SK-N-SH treated with all-trans-retinoic acid at 6 μM for 48 hours (cell line): Measurements from ENCODE around the gene KRT82.

Source experiments
- ATAC-seq: fragments of 200-7000 bp; cut with Tn5 transposase; 3 replicates; pipeline ENCODE4 v1.9.1; 2020; ENCODE audit warnings: mild to moderate bottlenecking, moderate library complexity
- BACH2 ChIP-seq: fragments of 250-450 bp; sonication (Bioruptor Pico); IDR thresholded peaks from 2 replicates; pipeline ENCODE4 v1.9.0; 2021; ENCODE audit warnings: mild to moderate bottlenecking, borderline replicate concordance
- CSDC2 ChIP-seq: fragments of 250-450 bp; sonication (Bioruptor Pico); IDR thresholded peaks from 2 replicates; pipeline ENCODE4 v1.5.0; 2020; ENCODE audit warnings: mild to moderate bottlenecking, moderate library complexity
- ESRRG ChIP-seq: fragments of 250-450 bp; sonication (Bioruptor Pico); IDR thresholded peaks from 2 replicates; pipeline ENCODE4 v1.6.1; 2021; ENCODE audit warnings: mild to moderate bottlenecking
- GLIS3 ChIP-seq: fragments of 250-450 bp; sonication (Bioruptor Pico); IDR thresholded peaks from 2 replicates; pipeline ENCODE4 v1.5.0; 2020; ENCODE audit warnings: mild to moderate bottlenecking, moderate library complexity
- ISL1 ChIP-seq: fragments of 250-450 bp; sonication (Bioruptor Pico); IDR thresholded peaks from 2 replicates; pipeline ENCODE4 v2.1.2; 2022; ENCODE audit warnings: mild to moderate bottlenecking, moderate library complexity
- OSR1 ChIP-seq: fragments of 250-450 bp; sonication (Bioruptor Pico); IDR thresholded peaks from 2 replicates; pipeline ENCODE4 v1.8.0; 2022; ENCODE audit warnings: moderate library complexity, mild to moderate bottlenecking, inconsistent platforms
- PPARA ChIP-seq: fragments of 250-450 bp; sonication (Bioruptor Pico); IDR thresholded peaks from 2 replicates; pipeline ENCODE4 v1.5.0; 2020; ENCODE audit warnings: mild to moderate bottlenecking, borderline replicate concordance
- RARB ChIP-seq: fragments of 250-450 bp; sonication (Bioruptor Pico); IDR thresholded peaks from 2 replicates; pipeline ENCODE4 v1.8.0; 2021; ENCODE audit warnings: mild to moderate bottlenecking, moderate library complexity
- SNAI2 ChIP-seq: fragments of 250-450 bp; sonication (Bioruptor Pico); IDR thresholded peaks from 2 replicates; pipeline ENCODE4 v1.5.0; 2020; ENCODE audit warnings: mild to moderate bottlenecking, moderate library complexity
- TCF4 ChIP-seq: fragments of 250-450 bp; sonication (Bioruptor Pico); IDR thresholded peaks from 2 replicates; pipeline ENCODE4 v1.8.0; 2021; ENCODE audit warnings: mild to moderate bottlenecking, moderate library complexity, borderline replicate concordance
- TOX ChIP-seq: fragments of 250-450 bp; sonication (Bioruptor Pico); IDR thresholded peaks from 2 replicates; pipeline ENCODE4 v1.8.0; 2021; ENCODE audit warnings: mild to moderate bottlenecking, moderate library complexity, borderline replicate concordance
- TSHZ2 ChIP-seq: fragments of 250-450 bp; sonication (Bioruptor Pico); IDR thresholded peaks from 2 replicates; pipeline ENCODE4 v1.5.0; 2020; ENCODE audit warnings: mild to moderate bottlenecking, moderate library complexity
- ZC3H10 ChIP-seq: fragments of 250-450 bp; sonication (Bioruptor Pico); IDR thresholded peaks from 2 replicates; pipeline ENCODE4 v1.5.1; 2021; ENCODE audit warnings: mild to moderate bottlenecking, moderate library complexity
- ZFP30 ChIP-seq: fragments of 450-650 bp; formaldehyde crosslinking; IDR thresholded peaks from 2 replicates; pipeline ENCODE4 v1.5.0; 2022; ENCODE audit warnings: mild to moderate bottlenecking, moderate library complexity
- ZNF565 ChIP-seq: fragments of 450-650 bp; formaldehyde crosslinking; conservative IDR thresholded peaks from 2 replicates; pipeline ENCODE4 v1.5.0; 2020; ENCODE audit warnings: low read depth, mild to moderate bottlenecking, moderate library complexity
- ZNF70 ChIP-seq: fragments of 450-650 bp; formaldehyde crosslinking; IDR thresholded peaks from 2 replicates; pipeline ENCODE4 v1.5.0; 2020; ENCODE audit warnings: mild to moderate bottlenecking, moderate library complexity
- ZNF8 ChIP-seq: fragments of 450-650 bp; formaldehyde crosslinking; IDR thresholded peaks from 2 replicates; pipeline ENCODE4 v1.5.0; 2020; ENCODE audit warnings: mild to moderate bottlenecking, moderate library complexity
- TF ChIP-seq, protein P1 (sequence below): fragments of 250-450 bp; sonication (Bioruptor Pico); IDR thresholded peaks from 2 replicates; pipeline ENCODE4 v1.8.0; 2020; ENCODE audit warnings: mild to moderate bottlenecking, moderate library complexity, borderline replicate concordance
- TF ChIP-seq, protein P2 (sequence below): fragments of 250-450 bp; sonication (Bioruptor Pico); IDR thresholded peaks from 2 replicates; pipeline ENCODE4 v1.5.1; 2020; ENCODE audit warnings: low read depth, mild to moderate bottlenecking, moderate library complexity
- TF ChIP-seq, protein P3 (sequence below): fragments of 250-450 bp; sonication (Bioruptor Pico); IDR thresholded peaks from 2 replicates; pipeline ENCODE4 v1.5.1; 2021; ENCODE audit warnings: mild to moderate bottlenecking, moderate library complexity
- TF ChIP-seq, protein P4 (sequence below): fragments of 250-450 bp; sonication (Bioruptor Pico); IDR thresholded peaks from 2 replicates; pipeline ENCODE4 v1.8.0; 2021; ENCODE audit warnings: low read depth, mild to moderate bottlenecking, moderate library complexity, borderline replicate concordance

Gene KRT82

DNA sequence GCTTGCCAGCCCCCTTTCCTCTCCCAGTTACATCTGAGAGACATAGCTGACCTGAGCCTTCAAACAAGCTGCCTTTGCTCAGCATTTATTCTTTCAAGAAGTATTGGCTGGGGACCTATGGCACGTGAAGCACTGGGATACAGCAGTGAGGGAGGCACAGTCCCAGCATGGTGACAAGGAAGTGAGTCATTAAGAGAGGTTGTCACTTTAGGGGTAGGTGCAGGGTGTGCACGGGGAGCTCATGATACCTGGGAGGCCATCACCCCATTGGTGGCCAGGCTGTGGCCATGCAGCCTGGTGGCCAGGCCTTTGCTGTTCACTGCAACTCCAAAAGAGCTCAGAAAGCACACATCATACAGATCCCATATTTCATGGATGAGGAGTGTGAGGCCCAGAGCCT lies 33.7 kb upstream of the KRT82 start (continued):
- TF ChIP-seq, protein P1, sequence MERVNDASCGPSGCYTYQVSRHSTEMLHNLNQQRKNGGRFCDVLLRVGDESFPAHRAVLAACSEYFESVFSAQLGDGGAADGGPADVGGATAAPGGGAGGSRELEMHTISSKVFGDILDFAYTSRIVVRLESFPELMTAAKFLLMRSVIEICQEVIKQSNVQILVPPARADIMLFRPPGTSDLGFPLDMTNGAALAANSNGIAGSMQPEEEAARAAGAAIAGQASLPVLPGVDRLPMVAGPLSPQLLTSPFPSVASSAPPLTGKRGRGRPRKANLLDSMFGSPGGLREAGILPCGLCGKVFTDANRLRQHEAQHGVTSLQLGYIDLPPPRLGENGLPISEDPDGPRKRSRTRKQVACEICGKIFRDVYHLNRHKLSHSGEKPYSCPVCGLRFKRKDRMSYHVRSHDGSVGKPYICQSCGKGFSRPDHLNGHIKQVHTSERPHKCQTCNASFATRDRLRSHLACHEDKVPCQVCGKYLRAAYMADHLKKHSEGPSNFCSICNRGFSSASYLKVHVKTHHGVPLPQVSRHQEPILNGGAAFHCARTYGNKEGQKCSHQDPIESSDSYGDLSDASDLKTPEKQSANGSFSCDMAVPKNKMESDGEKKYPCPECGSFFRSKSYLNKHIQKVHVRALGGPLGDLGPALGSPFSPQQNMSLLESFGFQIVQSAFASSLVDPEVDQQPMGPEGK (CRISPR knock-in tag) = no peak
- TF ChIP-seq, protein P2, sequence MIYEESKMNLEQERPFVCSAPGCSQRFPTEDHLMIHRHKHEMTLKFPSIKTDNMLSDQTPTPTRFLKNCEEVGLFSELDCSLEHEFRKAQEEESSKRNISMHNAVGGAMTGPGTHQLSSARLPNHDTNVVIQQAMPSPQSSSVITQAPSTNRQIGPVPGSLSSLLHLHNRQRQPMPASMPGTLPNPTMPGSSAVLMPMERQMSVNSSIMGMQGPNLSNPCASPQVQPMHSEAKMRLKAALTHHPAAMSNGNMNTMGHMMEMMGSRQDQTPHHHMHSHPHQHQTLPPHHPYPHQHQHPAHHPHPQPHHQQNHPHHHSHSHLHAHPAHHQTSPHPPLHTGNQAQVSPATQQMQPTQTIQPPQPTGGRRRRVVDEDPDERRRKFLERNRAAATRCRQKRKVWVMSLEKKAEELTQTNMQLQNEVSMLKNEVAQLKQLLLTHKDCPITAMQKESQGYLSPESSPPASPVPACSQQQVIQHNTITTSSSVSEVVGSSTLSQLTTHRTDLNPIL (CRISPR knock-in tag) = no peak
- TF ChIP-seq OSR1 (CRISPR knock-in tag) (no peak), ZFP30 (CRISPR knock-in tag) (no peak), ZNF70 (CRISPR knock-in tag) (no peak)
- TF ChIP-seq, all 23 proteins: peak for 0

GRCh38 chr12:52439420-52439819 lies 33.3 kb upstream of the KRT82 start:
- ATAC-seq = no peak
- TF ChIP-seq ESRRG (no peak), ZFP30 (CRISPR knock-in tag) (no peak), GLIS3 (CRISPR knock-in tag) (no peak), ISL1 (CRISPR knock-in tag) (no peak), ZNF8 (CRISPR knock-in tag) (no peak), ZC3H10 (CRISPR knock-in tag) (no peak), CSDC2 (no peak), TOX (CRISPR knock-in tag) (no peak), ZNF565 (CRISPR knock-in tag) (no peak), PPARA (CRISPR knock-in tag) (no peak), TCF4 (no peak), RARB (CRISPR knock-in tag) (no peak), TSHZ2 (CRISPR knock-in tag) (no peak), SNAI2 (CRISPR knock-in tag) (no peak), OSR1 (CRISPR knock-in tag) (no peak), BACH2 (CRISPR knock-in tag) (no peak)
- TF ChIP-seq, protein P1 (CRISPR knock-in tag) = no peak
- TF ChIP-seq, protein P2 (CRISPR knock-in tag) = no peak
- TF ChIP-seq, protein P3, sequence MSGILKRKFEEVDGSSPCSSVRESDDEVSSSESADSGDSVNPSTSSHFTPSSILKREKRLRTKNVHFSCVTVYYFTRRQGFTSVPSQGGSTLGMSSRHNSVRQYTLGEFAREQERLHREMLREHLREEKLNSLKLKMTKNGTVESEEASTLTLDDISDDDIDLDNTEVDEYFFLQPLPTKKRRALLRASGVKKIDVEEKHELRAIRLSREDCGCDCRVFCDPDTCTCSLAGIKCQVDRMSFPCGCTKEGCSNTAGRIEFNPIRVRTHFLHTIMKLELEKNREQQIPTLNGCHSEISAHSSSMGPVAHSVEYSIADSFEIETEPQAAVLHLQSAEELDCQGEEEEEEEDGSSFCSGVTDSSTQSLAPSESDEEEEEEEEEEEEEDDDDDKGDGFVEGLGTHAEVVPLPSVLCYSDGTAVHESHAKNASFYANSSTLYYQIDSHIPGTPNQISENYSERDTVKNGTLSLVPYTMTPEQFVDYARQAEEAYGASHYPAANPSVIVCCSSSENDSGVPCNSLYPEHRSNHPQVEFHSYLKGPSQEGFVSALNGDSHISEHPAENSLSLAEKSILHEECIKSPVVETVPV = no peak
- TF ChIP-seq, protein P4, sequence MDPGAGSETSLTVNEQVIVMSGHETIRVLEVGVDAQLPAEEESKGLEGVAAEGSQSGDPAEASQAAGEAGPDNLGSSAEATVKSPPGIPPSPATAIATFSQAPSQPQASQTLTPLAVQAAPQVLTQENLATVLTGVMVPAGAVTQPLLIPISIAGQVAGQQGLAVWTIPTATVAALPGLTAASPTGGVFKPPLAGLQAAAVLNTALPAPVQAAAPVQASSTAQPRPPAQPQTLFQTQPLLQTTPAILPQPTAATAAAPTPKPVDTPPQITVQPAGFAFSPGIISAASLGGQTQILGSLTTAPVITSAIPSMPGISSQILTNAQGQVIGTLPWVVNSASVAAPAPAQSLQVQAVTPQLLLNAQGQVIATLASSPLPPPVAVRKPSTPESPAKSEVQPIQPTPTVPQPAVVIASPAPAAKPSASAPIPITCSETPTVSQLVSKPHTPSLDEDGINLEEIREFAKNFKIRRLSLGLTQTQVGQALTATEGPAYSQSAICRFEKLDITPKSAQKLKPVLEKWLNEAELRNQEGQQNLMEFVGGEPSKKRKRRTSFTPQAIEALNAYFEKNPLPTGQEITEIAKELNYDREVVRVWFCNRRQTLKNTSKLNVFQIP (CRISPR knock-in tag) = no peak
